Stimulated activated CD4-positive, alpha-beta T cell treated with anti-CD3 and anti-CD28 coated beads, Interleukin-15, amount 100 ng/mL, for 1 hour (primary cell): Measurements from ENCODE around the gene DGLUCY.

Experiments used
- DNase-seq, 2 donors: peaks; one replicate each; pipeline ENCODE4 v3.0.0-alpha.2; 2020; ENCODE audit warnings: low read depth in 1 of 2, low spot score in 1 of 2

Gene DGLUCY

GRCh38 chr14:91273273-91273884 lies 159.5 kb downstream of the DGLUCY start:
- DNase-seq: no peak

GRCh38 chr14:91273885-91274273 lies 160.0 kb downstream of the DGLUCY start:
- DNase-seq: no peak

- no peak for DNase-seq
Measured at GRCh38 chr14:91274796-91275195, 160.9 kb downstream of the DGLUCY start.
